A549 treated with GW870086 at 1 μM for 4 hours (cell line): Measurements from ENCODE around the gene MAGEB4. TPM values are rescaled to one million over a fixed set of nuclear protein-coding genes. Genes with fewer than 3 reads are reported as not detected.

Experiments
- total RNA-seq: library from RNA; stranded (reverse); fragments of 200-300 nt; extraction: Qiagen RNA extraction; gene quantifications from 5 replicates; pipeline ENCODE4 v1.2.3, GENCODE V29; 2022; ENCODE audit warnings: low read depth

Gene MAGEB4, protein sequence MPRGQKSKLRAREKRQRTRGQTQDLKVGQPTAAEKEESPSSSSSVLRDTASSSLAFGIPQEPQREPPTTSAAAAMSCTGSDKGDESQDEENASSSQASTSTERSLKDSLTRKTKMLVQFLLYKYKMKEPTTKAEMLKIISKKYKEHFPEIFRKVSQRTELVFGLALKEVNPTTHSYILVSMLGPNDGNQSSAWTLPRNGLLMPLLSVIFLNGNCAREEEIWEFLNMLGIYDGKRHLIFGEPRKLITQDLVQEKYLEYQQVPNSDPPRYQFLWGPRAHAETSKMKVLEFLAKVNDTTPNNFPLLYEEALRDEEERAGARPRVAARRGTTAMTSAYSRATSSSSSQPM
- not detected in 5 replicates for total RNA-seq

GRCh38 chrX:30241724-30242415, at the start of gene MAGEB4:
TSS of gene MAGEB4 (plus strand) at chrX:30242000. CDS start at chrX:30242136, 136 bp downstream.

DNA sequence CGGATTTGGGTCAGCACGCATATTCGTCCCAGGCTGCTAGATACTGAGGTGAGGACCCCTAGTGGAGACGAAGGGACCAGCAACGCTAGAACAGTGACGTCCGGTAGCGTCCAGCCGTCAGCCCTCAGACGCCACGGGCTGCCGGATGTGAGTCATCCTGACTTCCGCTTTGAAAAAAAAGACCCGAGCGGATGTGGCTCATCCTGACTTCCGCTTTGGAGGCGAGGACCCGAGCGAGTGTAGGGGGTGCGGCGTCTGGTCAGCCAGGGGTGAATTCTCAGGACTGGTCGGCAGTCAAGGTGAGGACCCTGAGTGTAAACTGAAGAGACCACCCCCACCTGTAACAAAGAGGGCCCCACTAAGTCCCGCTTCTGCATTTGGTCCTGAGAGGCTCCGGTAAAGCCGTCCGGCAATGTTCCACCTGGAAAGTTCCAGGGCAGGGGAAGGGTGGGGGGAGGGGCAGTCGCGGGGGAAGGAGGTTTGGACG, 26.4 kb upstream of the MAGEB4 start, which contains the start of gene MAGEB2:
MAGEB2 (plus strand) TSS at position 207 of the 487 bp plus-strand sequence. CDS start 3,018 bp downstream, outside the sequence.

GRCh38 chrX:30230395-30230794, 11.4 kb upstream of the MAGEB4 start, which contains the start of gene MAGEB3:
TSS of gene MAGEB3 (plus strand) at chrX:30230657. CDS start at chrX:30235925, 5,268 bp downstream.

DNA sequence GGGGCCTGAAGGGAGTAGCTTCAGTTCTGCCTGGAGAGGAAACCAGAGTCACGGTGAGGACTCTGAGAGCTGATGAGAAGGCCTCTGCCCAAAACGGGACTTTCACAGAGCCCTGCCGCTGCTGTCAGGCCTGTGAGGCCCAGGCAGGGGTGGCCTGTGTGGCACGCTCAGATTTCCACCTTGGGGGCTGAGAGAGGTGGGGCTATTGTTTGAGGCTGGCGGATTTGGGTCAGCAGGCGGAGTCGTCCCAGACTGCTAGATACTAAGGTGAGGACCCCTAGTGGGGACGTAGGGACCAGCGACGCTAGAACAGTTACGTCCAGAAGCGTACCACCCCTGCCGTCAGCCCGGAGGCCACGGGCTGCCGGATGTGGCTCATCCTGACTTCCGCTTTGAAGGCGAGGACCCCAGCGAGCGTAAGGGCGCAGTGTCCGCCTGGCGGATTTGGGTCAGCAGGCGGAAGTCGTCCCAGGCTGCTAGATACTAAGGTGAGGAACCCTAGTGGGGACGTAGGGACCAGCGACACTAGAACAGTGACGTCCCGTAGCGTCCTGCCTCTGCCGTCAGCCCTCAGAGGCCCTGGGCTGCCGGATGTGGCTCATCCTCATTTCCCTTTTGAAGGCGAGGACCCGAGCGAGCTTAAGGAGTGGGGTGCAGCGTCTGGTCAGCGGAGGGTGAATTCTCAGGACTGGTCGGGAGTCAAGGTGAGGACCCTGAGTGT, 5.1 kb downstream of the MAGEB4 start, which contains the start of gene MAGEB1:
MAGEB1 (plus strand) TSS at position 378 of the 721 bp plus-strand sequence. CDS start 3,348 bp downstream, outside the sequence.

Other genes starting within 250 kb of the MAGEB4 start
- not detected in 5 replicates for gene MAGEB2, start 26.4 kb upstream of the MAGEB4 start, total RNA-seq
- gene MAGEB3, start 11.3 kb upstream of the MAGEB4 start, total RNA-seq, result not detected in 5 replicates
- not detected in 5 replicates for gene MAGEB1, start 5.1 kb downstream of the MAGEB4 start, total RNA-seq
- gene NR0B1, start 67.4 kb downstream of the MAGEB4 start, total RNA-seq, result 19.4 to 33.3 TPM (median 25.6 TPM) in 5 replicates